Nephron progenitor cell (in vitro differentiated cells): Measurements from ENCODE around the gene ZNHIT1.

Experiments
- DNase-seq: peaks from one replicate; pipeline ENCODE4 v3.0.0; 2021
- H3K27ac Mint-ChIP-seq: 2 replicates; pipeline ENCODE4 v1.8.0; 2021; ENCODE audit warnings: mild to moderate bottlenecking, moderate library complexity, mixed read lengths
- H3K27me3 Mint-ChIP-seq: 2 replicates; pipeline ENCODE4 v1.8.0; 2021; ENCODE audit warnings: mild to moderate bottlenecking, low read depth, mixed read lengths; ENCODE audit not compliant: poor library complexity
- H3K36me3 Mint-ChIP-seq: 2 replicates; pipeline ENCODE4 v1.8.0; 2021; ENCODE audit warnings: low read depth, mixed read lengths
- H3K4me1 Mint-ChIP-seq: 2 replicates; pipeline ENCODE4 v1.8.0; 2021; ENCODE audit warnings: mixed read lengths
- H3K4me3 Mint-ChIP-seq: 2 replicates; pipeline ENCODE4 v1.8.0; 2021; ENCODE audit warnings: mild to moderate bottlenecking, moderate library complexity, mixed read lengths
- H3K9me3 Mint-ChIP-seq: 2 replicates; pipeline ENCODE4 v1.8.0; 2021; ENCODE audit warnings: mild to moderate bottlenecking, moderate library complexity, mixed read lengths
- CTCF ChIP-seq: fragments of 200-600 bp; sonication (generic); IDR thresholded peaks from 2 replicates; pipeline ENCODE4 v1.5.0; 2021; ENCODE audit warnings: antibody characterized with exemption

Gene ZNHIT1

GRCh38 chr7:101233907-101234547 is 16.1 kb downstream of the ZNHIT1 start:
- DNase-seq, result no peak
- Mint-ChIP-seq H3K36me3 (peaks cover 3% of the 10 kb centered on the region), H3K4me1 (peaks cover 36% of the 10 kb centered on the region), H3K27ac (no peak overlapping the region), H3K27me3 (peaks cover 11% of the 10 kb centered on the region), H3K9me3 (no peaks in the 10 kb centered on the region), H3K4me3 (no peak overlapping the region)
- TF ChIP-seq CTCF, result no peak

GRCh38 chr7:101234636-101235035 is 16.7 kb downstream of the ZNHIT1 start:
- DNase-seq, result no peak
- Mint-ChIP-seq H3K9me3 (no peaks in the 10 kb centered on the region), H3K4me3 (no peak overlapping the region), H3K36me3 (no peaks in the 10 kb centered on the region), H3K27me3 (peaks cover 11% of the 10 kb centered on the region), H3K4me1 (peaks cover 32% of the 10 kb centered on the region), H3K27ac (no peak overlapping the region)
- TF ChIP-seq CTCF, result no peak

- Mint-ChIP-seq H3K27me3 (peaks cover 11% of the 10 kb centered on the region), H3K4me3 (no peak overlapping the region), H3K27ac (no peak overlapping the region), H3K9me3 (no peaks in the 10 kb centered on the region), H3K36me3 (no peaks in the 10 kb centered on the region), H3K4me1 (peaks cover 32% of the 10 kb centered on the region)
- TF ChIP-seq CTCF, result peak; percentile 22
- DNase-seq, result no peak
These were observed 17.1 kb downstream of the ZNHIT1 start for GRCh38 chr7:101235050-101235449.

- H3K36me3 Mint-ChIP-seq, result no peaks in the 10 kb centered on the region
- H3K4me3 Mint-ChIP-seq, result no peak overlapping the region
- H3K4me1 Mint-ChIP-seq, result peaks cover 30% of the 10 kb centered on the region
- DNase-seq, result no peak
- no peak overlapping the region for H3K27ac Mint-ChIP-seq
- no peak for TF ChIP-seq CTCF
- peaks cover 11% of the 10 kb centered on the region for H3K27me3 Mint-ChIP-seq
- H3K9me3 Mint-ChIP-seq, result no peaks in the 10 kb centered on the region
These were observed 17.6 kb downstream of the ZNHIT1 start for GRCh38 chr7:101235522-101235921.

GRCh38 chr7:101236292-101236835 is 18.4 kb downstream of the ZNHIT1 start:
- TF ChIP-seq CTCF, result no peak
- Mint-ChIP-seq H3K36me3 (no peaks in the 10 kb centered on the region), H3K27ac (peak overlapping the region; percentile 66), H3K4me3 (no peak overlapping the region), H3K27me3 (peaks cover 11% of the 10 kb centered on the region), H3K9me3 (no peaks in the 10 kb centered on the region), H3K4me1 (peaks cover 27% of the 10 kb centered on the region)
- DNase-seq, result no peak
